ENCODE results near the gene DDX25.

Gene DDX25

DNA sequence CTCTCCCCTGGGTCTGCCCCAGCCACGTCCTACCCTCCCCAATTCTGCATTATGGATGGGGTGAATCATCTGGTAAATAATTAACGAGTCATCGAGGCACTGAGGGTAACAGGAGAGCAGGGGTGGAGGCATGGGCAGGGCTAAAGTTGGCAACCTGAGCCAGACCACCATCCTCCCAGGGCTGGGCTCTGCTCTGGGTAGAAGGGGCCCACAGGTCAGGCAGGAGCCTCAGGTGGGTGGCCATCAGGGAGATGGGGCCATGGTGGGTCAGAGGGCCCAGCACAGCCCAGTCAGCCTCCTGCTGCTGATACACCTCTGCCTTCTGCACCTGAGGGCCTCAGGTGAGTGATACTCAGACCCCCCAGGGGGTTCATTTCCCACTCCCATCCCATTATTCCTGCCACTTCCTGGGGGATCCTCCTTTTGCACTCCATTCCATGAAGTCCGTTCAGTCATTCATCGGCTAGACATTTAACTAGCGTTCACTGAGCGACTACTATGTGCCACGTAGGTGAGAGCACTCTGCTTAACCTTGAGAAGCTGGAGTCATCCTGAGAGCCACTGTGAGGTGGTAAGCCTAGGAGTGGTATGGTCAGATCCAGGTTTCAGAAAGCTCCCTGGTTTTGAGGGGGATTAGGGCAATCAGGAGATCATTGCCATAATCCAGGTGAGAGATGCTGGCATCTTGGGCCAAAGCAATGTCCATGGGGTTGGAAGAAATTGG lies 41.7 kb downstream of the DDX25 start, which contains the start of gene VSIG10L2:
Gene VSIG10L2 (plus strand): TSS at position 248 of the 724 bp plus-strand sequence. CDS start 12 bp downstream, at position 260.
- TF ChIP-seq, protein P1, sequence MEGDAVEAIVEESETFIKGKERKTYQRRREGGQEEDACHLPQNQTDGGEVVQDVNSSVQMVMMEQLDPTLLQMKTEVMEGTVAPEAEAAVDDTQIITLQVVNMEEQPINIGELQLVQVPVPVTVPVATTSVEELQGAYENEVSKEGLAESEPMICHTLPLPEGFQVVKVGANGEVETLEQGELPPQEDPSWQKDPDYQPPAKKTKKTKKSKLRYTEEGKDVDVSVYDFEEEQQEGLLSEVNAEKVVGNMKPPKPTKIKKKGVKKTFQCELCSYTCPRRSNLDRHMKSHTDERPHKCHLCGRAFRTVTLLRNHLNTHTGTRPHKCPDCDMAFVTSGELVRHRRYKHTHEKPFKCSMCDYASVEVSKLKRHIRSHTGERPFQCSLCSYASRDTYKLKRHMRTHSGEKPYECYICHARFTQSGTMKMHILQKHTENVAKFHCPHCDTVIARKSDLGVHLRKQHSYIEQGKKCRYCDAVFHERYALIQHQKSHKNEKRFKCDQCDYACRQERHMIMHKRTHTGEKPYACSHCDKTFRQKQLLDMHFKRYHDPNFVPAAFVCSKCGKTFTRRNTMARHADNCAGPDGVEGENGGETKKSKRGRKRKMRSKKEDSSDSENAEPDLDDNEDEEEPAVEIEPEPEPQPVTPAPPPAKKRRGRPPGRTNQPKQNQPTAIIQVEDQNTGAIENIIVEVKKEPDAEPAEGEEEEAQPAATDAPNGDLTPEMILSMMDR (IDR thresholded peaks at IDR 0.05; ENCODE audit: low read depth, low read length): no peak
- Histone ChIP-seq H3K4me3 (ENCODE audit: low read depth, low read length) (no peak within 1 kb of the TSS), H3K36me3 (peaks cover 6% of the 10 kb centered on the region; the same call in 1 of the 2 replicates), H3K9me3 (no peaks in the 10 kb centered on the region), H3K27me3 (no peaks in the 10 kb centered on the region), H3K4me1 (peaks cover 7% of the 10 kb centered on the region)
- DNase-seq: no peak

DNA sequence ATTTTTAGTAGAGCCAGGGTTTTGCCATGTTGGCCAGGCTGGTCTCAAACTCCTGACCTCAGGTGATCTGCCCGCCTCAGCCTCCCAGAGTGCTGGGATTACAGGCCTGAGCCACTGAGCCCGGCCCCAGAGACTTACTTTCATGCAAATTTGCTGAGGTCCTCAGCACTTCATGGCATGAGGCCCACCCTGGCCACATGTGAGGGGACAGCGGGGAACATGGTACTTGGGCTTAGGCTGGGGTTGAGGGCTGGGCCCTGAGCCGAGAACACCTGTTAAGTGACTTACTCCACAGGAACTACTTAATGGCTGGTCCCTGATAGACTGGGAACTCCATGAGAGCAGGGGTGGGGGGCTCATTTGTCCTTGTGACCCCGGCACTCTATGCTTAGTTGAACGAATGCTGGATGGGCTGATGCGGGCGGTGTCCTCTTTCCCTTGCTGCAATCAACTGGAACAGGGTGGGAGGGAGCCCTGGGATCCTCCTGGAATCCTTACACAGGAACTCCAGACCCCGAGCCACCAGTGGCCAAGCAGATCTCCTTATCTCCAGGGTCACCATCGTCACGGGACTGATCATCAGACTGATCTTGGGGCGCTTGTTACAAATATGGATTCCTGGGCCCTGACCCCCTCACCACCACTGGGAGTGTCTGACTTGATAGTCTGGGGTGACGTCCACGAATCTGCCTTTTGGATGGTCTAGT lies 42.6 kb downstream of the DDX25 start:
- H3K27me3 ChIP-seq: no peaks in the 10 kb centered on the region
- DNase-seq: no peak
- H3K4me1 ChIP-seq: peaks cover 16% of the 10 kb centered on the region
- TF ChIP-seq, protein P1 (IDR thresholded peaks at IDR 0.05; ENCODE audit: low read depth, low read length): no peak
- H3K4me3 ChIP-seq (ENCODE audit: low read depth, low read length): no peak overlapping the region
- H3K36me3 ChIP-seq: peaks cover 6% of the 10 kb centered on the region; the same call in 1 of the 2 replicates
- no peaks in the 10 kb centered on the region for H3K9me3 ChIP-seq

- H3K4me1 ChIP-seq: peaks cover 21% of the 10 kb centered on the region
- no peaks in the 10 kb centered on the region for H3K27me3 ChIP-seq
- DNase-seq: no peak
- TF ChIP-seq, protein P1 (IDR thresholded peaks at IDR 0.05; ENCODE audit: low read depth, low read length): no peak
- no peak overlapping the region for H3K4me3 ChIP-seq (ENCODE audit: low read depth, low read length)
- no peaks in the 10 kb centered on the region for H3K9me3 ChIP-seq
- H3K36me3 ChIP-seq: peaks cover 6% of the 10 kb centered on the region; the same call in 1 of the 2 replicates
Observed at GRCh38 chr11:125947419-125948277, 43.3 kb downstream of the DDX25 start.

- no peaks in the 10 kb centered on the region for H3K27me3 ChIP-seq
- peaks cover 7% of the 10 kb centered on the region for H3K36me3 ChIP-seq
- no peaks in the 10 kb centered on the region for H3K9me3 ChIP-seq
- no peak for DNase-seq
- peaks cover 27% of the 10 kb centered on the region for H3K4me1 ChIP-seq
- TF ChIP-seq, protein P1 (IDR thresholded peaks at IDR 0.05; ENCODE audit: low read depth, low read length): no peak
- no peak overlapping the region for H3K4me3 ChIP-seq (ENCODE audit: low read depth, low read length)
Observed at GRCh38 chr11:125948278-125949051, 44.2 kb downstream of the DDX25 start.

GRCh38 chr11:125949271-125950177 lies 45.2 kb downstream of the DDX25 start:
- no peaks in the 10 kb centered on the region for H3K27me3 ChIP-seq
- H3K4me3 ChIP-seq (ENCODE audit: low read depth, low read length): no peak overlapping the region
- no peaks in the 10 kb centered on the region for H3K9me3 ChIP-seq
- H3K36me3 ChIP-seq: peaks cover 13% of the 10 kb centered on the region
- TF ChIP-seq, protein P1 (IDR thresholded peaks at IDR 0.05; ENCODE audit: low read depth, low read length): no peak
- peaks cover 33% of the 10 kb centered on the region for H3K4me1 ChIP-seq
- DNase-seq: no peak
